HCEC 1CT (cell line): ENCODE results near the gene GIGYF2.
"Not testable (repeated sequence)": the region's sequence is repeated elsewhere in the genome, so short reads cannot be mapped to it uniquely, and the experiment has no call there.

Experiments used
- DNase-seq: peaks from one replicate; pipeline ENCODE4 v3.0.0-alpha.2; 2017

Gene GIGYF2

GRCh38 chr2:232833830-232834229 lies 136.7 kb downstream of the GIGYF2 start:
- DNase-seq: no peak

DNA sequence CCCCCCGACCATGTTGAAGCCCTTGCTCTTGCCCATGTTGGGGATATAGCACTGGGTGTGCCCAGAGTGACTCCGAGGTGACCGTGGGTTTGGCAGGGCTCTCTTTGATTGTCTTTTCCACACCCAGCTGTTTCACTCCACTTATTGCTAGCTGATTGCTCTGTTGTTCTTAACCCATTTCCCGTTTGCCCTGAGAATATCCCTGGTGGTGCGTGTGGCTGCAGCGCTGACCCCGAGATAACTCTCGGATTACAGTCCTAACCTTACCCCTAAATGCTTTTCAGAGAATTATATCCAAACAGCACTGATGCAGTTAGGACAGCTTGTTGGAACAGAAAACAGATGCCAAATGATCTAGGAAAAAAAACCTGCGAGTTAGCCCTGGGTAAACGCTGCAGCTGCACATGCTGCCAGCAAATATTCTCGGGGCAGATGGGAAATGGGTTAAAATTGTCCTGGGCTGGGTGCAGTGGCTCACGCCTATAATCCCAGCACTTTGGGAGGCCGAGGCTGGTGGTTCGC lies 138.6 kb downstream of the GIGYF2 start:
- DNase-seq: no peak

DNA sequence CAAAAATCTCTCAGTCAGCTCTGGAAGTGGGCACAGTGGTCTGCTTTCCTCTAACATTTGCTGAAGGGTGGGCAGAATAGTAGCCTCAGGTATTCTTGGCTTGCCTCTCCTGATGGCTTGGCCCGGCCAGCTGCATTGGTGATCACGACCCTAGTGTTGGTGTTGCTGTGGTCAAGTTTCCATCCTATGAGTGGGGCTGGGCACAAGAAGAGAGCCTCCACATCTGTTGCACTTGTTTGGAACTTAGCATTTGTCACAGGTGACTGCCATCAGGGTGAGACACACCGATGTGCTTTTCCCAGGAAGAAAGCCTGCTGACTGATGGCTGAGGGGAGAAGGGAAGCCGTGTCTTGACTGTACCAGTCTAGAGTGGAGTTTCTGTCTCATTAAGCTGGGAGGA lies 139.8 kb downstream of the GIGYF2 start:
- no peak for DNase-seq

- DNase-seq: peak; percentile 4
These were observed 141.3 kb downstream of the GIGYF2 start for GRCh38 chr2:232838406-232838874.

DNA sequence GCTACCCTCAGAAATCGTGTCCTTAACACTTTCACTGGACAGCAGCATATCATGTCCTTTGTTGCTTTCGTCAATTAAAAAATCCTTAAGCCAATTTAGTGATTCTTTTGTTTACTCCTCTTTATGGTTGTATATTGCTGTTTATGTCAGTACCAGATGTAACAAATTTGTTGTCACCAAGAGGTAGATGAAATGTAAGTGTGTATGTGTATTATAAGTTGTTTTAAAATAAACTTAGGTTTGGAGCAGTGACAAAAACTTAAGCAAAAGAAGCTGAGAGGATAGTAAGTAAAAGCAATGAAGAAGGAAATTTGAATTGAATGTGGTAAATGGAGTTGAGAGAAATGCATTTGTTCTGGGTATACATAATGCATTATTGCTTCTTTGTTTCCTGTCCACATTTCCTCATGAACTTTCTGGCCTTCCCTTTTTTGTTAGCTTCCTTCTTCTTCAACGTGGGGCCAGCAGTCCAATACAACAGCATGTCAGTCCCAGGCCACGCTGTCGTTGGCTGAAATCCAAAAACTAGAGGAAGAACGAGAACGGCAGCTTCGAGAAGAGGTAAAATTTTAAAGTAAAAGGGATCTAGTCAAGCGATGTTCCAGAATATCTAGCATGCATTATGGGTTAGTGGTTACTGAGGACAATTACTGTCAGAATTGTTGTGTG lies 142.4 kb downstream of the GIGYF2 start:
- DNase-seq: no peak

GRCh38 chr2:232842689-232843088 lies 145.6 kb downstream of the GIGYF2 start:
- DNase-seq: no peak

- DNase-seq: no peak
These were observed 146.7 kb downstream of the GIGYF2 start for GRCh38 chr2:232843834-232844233.

GRCh38 chr2:232846055-232846454 lies 148.9 kb downstream of the GIGYF2 start:
- no peak for DNase-seq

- no peak for DNase-seq
These were observed 152.9 kb downstream of the GIGYF2 start for GRCh38 chr2:232850039-232850438.

DNA sequence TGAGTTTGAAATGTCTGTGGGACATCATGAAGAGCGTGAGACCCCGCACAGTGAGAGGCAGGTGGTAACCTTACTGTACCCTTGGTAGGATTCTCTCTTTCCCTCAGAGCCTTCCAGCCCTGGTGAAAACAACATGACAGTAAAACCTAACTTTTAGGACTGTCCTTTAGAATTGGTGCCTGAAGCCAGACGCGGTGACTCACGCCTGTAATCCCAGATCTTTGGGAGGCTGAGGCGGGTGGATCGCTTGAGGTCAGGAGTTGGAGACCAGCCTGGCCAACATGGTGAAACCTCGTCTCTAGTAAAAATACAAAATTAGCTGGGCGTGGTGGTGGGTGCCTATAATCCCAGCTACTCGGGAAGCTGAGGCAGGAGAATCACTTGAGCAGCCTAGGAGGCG lies 154.9 kb downstream of the GIGYF2 start:
- not testable (repeated sequence) for DNase-seq

DNA sequence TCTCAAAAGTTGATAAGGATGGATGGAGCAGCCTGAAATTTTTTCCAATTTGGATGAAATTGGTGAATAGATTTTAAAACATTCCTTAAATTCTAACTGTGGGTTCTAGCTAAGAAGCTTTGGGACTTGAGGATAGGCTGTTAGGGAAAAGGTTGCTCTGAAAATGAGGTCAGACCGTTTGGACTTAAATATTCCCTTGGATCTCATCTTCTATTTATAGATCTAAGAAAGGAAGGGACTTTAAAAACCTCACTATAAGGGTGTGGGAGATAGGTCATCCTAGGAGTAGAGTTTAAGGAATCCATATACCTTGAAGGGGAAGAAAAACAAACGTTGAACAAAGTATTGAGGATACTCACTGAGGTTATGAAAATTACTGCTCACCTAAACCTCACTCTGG lies 155.5 kb downstream of the GIGYF2 start:
- no peak for DNase-seq

DNA sequence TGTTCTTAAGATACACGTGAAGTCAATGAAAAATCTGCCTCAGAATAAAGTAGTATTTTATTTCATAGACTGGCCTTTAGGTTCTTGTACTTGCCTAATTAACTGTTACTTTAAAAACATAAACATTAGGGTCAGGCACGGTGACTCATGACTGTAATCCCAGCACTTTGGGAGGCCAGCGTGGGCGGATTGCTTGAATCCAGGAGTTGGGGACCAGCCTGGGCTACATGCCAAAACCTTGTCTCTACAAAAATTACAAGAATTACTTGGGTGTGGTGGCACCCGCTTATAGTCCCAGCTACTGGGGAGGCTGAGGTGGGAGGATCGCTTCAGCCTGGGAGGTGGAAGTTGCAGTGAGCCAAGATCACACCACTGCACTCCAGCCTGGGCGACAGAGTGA lies 157.0 kb downstream of the GIGYF2 start:
- DNase-seq: peak; percentile 89

DNA sequence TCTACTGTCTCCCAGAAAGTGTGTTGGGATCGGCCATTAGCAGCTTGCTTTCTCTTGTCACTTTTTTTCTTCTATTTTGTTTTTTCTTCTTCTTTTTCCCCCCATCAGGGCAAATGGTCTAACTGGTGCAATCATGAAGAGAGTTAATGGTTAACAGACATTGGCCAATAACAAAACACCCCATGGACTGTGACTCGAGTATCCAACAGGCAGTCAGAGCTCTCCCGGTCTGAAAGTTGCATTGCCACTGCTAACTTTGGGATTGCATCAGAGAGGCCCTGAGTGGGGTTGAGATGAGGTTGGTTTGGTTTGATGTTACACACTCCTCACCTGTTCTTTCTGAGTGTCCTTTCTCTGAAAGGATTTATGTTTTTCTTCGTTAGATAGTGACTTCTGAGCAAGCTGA lies 160.0 kb downstream of the GIGYF2 start:
- DNase-seq: peak; percentile 25

DNA sequence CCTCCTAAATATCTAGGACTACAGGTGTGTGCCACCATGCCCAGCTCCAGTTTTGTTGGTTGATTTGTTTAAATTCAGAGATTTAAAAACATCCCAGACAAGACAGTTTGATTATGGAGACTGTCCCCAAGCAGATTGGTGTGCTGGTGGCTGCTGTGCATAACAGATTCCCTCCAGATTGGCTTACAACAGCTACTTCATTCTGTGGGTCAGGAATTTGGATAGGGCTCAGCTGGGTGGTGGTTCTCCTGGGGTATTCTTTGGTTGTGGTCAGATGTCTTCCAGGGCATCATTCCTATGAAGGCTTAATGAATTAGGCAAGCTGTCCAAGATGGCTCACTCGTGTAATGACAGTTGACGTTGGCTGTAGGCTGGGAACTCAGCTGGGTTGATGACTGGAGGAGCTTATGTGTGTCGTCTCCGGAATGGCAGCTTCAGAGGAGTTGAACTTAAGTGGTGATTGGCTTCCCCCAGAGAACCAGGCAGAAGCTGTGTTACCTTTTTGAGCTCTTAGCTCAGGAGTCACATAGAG lies 162.3 kb downstream of the GIGYF2 start:
- DNase-seq: no peak

DNA sequence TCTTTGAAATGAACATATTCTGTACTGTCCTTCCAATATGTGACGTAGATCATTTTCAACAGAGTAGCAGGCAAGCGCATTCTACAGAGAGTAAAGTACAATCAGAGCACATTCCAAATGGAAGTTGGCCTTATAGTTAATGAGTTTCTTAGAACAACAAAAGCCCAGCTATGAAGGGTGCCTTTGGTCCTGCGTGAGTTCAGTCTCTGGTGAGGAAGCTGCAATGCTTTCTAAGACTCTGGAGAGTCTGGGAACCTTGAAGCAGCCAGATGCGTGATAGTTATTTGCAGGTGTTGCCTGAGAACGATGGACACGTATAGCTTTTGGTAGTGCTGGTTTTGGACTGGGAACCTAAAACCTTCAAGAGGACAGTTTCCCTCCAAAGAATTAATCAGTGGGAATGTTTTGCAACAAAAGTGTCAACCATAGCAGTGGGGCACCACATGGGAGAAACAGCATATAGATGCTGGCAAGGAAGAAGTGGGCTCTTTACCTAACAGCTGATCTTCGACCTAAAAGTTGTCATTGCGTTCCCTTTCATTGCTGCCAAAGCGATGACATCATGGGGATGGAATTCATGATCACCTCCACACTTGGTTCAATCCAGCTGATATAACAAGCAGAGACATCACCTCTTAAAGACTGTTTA lies 163.6 kb downstream of the GIGYF2 start:
- DNase-seq: no peak

GRCh38 chr2:232861353-232861752 lies 164.2 kb downstream of the GIGYF2 start:
- DNase-seq: no peak

DNA sequence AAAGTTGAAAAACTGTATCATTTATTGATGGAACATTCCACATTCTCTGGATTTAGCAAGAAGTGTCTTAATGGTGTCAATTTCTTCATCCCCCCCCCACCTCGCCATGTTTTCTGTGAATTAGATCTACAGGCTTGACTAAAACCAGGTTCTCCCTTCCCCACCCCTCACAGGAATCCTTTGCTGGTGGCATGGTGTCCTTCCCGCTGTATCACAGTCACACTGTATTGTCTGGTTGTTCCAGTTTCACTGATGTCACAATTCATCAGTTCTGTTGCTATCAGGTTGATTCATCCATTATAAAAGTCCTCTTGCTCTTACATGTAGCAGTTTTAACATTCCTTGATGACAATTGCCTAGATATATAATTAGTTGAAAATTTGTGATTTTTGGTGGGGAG lies 166.9 kb downstream of the GIGYF2 start:
- DNase-seq: no peak

DNA sequence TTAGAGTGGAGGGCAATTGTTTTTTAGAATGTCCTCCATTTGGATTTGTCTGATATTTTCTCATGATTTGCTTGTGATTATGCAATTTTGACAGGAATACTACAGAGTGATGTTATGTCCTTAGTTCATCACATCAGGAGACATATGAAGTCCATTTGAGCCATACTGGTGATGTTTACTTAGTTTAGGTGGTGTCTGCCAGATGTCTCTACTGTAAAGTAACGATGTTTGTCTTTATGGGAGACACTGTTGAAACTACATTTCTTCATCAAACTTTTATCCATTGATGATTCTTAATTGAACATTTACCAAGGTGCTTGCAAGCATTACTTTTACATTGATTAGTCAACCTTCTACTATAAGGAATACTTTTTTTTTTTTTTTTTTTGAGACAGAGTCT lies 168.0 kb downstream of the GIGYF2 start:
- DNase-seq: no peak

DNA sequence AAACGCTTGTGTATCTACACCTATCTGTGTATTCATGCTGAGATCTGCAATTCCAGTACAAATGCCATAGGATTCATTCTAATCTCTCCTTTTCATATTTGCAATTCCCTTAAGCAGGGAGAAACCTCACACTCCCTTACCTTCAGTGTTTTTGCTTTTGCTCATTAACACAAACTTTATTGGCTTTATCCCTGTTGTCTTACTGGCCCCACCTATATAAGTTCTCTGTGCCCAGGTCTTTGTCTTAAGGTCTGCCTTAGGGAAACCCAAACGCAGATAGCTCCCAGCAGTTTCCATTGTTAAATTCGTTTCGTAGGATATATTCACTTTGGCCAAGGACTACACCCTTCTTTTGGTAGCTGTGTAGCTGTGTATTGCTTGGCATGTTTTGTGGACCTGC lies 169.0 kb downstream of the GIGYF2 start:
- DNase-seq: no peak

DNA sequence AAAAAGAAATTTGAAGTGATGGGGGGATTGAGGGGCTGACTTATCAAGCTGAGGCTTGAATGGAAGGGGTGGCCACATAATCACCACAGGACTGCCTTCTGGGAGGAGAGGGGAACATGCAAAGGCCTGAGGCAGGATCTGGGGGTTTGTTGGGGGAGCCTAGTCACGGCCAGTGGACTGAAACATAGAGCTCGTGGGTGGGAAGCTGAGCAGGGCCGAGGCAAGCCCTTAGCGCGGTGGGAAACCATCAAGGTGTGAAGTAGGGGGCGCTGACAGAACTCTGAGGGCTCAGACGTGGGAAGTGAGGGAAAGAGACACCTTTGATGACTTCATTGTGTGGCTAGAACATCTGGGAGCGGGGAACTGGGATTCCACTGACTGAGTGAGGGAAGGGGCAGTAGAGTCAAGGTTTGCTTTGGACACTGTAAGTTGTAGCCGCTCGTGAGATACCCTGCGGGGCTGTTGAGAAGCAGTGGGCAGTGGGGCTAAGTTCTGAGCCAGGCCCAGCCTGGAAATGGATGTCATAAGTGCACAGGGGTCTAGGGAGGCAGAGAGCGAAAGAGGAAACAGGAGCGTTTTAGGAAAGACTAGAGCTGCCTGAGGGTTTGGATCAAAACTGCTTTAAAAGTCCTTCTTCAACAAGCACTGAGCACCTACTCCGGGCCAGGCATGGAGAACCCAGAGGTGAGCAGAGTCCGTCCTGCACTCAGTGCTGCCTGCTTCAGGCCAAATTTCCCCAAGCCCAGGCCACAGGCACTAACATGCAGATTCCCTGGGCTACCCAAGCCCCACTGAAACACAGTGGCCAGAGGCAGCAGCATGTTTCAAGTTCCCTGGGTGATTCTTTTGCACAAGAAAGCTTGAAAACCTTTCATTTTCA lies 172.2 kb downstream of the GIGYF2 start:
- DNase-seq: no peak

- no peak for DNase-seq
These were observed 173.1 kb downstream of the GIGYF2 start, which contains the start of gene SNORC for GRCh38 chr2:232870018-232870765. SNORC (plus strand) TSS chr2:232870264; CDS start chr2:232870342, 78 bp downstream.

DNA sequence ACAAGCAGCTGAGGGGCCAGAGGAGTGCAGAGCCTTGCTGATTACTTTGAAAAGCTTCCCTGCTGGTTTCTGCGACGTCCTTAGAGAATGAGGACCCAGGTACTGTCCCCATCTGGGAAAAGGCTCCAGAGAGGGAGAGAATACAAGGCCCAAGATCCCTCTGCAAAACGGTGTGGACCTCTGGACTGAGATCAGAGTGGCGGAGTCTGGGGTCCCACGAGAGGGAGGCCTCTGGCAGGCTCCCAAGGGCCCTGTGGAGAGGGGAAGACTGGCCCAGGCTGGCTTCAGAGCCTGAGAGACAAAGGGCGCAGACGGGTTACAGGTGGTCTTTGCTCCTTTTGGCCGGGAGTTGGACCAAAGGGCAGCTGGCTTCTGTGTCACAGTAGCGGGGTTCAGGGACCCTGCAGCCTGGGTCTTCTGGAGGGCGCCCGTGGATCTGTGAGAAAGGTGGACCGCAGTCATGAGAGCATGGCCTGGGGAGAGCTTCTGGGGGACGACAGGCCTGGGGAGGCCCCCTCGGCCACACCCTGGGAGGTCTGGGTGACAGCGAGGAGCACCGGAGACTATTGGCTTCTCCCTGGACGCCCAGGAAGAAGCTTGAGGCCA lies 173.7 kb downstream of the GIGYF2 start:
- DNase-seq: no peak
